NOMO-1 (cell line): ENCODE results near the gene HECA.

ENCODE experiments used
- DNase-seq, 2 experiments: peaks; one replicate each; lab custom pipeline; 2025; ENCODE audit not compliant: unreplicated experiment in 2 of 2; lab: John Stamatoyannopoulos, UW

HECA gene

GRCh38 chr6:139134817-139135577 is at the start of gene HECA:
HECA (plus strand) TSS chr6:139135080; CDS start chr6:139135397, 317 bp downstream.
- DNase-seq: peak; percentile 87 to 94

- no peak for DNase-seq
These were observed 43.1 kb upstream of the HECA start for GRCh38 chr6:139091826-139092225.

GRCh38 chr6:139099984-139100383 is 34.9 kb upstream of the HECA start:
- DNase-seq: no peak

GRCh38 chr6:139107051-139107450 is 27.8 kb upstream of the HECA start:
- DNase-seq: no peak

GRCh38 chr6:139108378-139108777 is 26.5 kb upstream of the HECA start:
- DNase-seq: no peak

GRCh38 chr6:139109558-139109957 is 25.3 kb upstream of the HECA start:
- DNase-seq: no peak

- DNase-seq: no peak
These were observed 22.7 kb upstream of the HECA start for GRCh38 chr6:139112146-139112545.

- no peak for DNase-seq
These were observed 22.3 kb upstream of the HECA start for GRCh38 chr6:139112561-139112960.

GRCh38 chr6:139114746-139115145 is 20.1 kb upstream of the HECA start:
- no peak for DNase-seq

- no peak for DNase-seq
These were observed 18.7 kb upstream of the HECA start for GRCh38 chr6:139115989-139116758.

GRCh38 chr6:139117734-139118133 is 17.1 kb upstream of the HECA start:
- DNase-seq: no peak

GRCh38 chr6:139119552-139119951 is 15.3 kb upstream of the HECA start:
- no peak for DNase-seq

- DNase-seq: peak in 1 of 2 experiments; percentile 25
These were observed 12.1 kb upstream of the HECA start for GRCh38 chr6:139122823-139123222.

GRCh38 chr6:139124887-139125672 is 9.8 kb upstream of the HECA start:
- DNase-seq: peak; percentile 79 to 89

GRCh38 chr6:139126255-139126654 is 8.6 kb upstream of the HECA start:
- peak; percentile 87 to 96 for DNase-seq

GRCh38 chr6:139126931-139127330 is 7.9 kb upstream of the HECA start:
- DNase-seq: peak; percentile 13 to 28

GRCh38 chr6:139129284-139129683 is 5.6 kb upstream of the HECA start:
- no peak for DNase-seq

GRCh38 chr6:139131736-139132280 is 3.1 kb upstream of the HECA start:
- peak; percentile 61 for DNase-seq

GRCh38 chr6:139133262-139134063 is 1.4 kb upstream of the HECA start:
- DNase-seq: peak in 1 of 2 experiments; percentile 15

- DNase-seq: no peak
These were observed 850 bp upstream of the HECA start for GRCh38 chr6:139134064-139134395.
